HG03175 (cell line): ENCODE measurements around the gene ABCG2.

Source experiments
- ATAC-seq: cut with Tn5 transposase; IDR thresholded peaks from one replicate; pipeline ENCODE4 v1.9.1; 2021; ENCODE audit warnings: mild to moderate bottlenecking, moderate library complexity; ENCODE audit not compliant: unreplicated experiment

ABCG2 gene

DNA sequence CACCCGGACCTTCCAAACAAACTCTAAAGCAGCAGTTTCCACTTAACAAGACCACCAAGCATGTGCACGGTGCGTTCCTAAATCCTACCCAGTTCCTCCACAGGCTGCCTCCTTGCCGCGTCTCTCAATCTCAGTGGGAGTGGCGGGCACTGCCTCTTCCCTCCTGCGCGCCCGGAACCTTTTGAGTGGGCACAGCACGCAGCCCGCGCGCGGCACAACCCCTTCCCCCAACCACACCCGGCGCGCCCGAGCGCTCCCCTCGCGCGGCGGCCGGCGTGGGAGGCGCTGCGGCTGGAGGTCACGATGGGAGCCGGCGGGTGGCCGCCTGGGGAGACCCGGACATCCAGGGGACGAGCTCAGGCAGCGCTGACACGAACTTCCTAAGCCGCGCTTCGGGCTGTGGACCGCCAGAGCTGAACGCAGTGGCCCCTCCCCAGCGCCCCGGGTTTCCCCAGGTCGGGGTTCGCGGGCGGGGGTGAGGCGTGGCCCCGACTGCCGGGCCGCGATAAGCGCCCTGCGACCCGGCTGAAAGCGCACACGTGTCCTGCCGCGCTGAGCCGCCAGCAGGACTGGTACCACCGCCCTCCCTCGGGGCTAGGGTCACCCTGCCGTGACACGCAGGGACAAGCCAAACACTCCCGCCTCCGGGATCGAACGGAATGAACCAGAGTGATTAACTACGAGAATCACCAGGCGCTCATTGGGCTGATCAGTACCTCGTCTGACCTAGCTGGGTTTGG, at the start of gene ABCG2:
Gene ABCG2, minus strand, starts transcription at position 151 of the 740 bp plus-strand sequence. CDS start 18,644 bp downstream, outside the sequence.
- peak; percentile 53 for ATAC-seq

DNA sequence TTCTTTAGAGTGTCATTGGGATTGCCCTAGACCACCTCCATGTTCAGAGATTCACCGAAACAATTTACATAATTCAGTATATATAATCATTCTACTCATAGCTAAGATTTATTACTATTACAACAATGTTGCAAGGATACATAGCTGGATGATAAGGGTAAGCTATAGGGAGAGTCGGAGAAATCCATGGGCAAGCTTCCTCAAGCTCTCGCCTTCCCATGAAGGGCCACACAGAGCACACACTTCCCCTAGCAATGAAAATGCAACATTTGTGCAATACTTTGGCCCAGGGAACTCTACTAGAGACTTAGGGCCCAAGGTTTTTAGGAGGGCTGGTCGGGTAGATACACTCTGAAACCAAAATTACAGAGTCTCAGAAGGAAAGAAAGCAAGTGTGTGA, 49.7 kb upstream of the ABCG2 start:
- ATAC-seq = no peak

DNA sequence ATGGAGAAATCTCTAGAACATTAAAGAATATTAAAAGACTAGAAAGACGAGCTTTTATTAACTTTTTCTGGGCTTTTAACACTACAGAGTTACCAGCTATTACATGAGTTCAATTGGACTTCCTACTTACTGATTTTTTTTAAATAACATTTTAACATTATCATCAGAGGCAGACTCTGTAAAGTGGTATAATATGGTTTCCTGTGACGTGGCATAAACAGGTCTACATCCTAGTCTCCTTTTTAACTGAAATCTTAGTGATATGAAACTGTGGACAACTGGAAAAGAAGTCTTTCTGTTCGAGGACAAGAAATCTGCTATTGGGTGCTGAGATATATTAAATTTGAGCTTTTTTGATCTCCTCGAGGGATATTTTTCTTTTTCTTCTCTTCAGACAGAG, 48.7 kb upstream of the ABCG2 start:
- no peak for ATAC-seq

DNA sequence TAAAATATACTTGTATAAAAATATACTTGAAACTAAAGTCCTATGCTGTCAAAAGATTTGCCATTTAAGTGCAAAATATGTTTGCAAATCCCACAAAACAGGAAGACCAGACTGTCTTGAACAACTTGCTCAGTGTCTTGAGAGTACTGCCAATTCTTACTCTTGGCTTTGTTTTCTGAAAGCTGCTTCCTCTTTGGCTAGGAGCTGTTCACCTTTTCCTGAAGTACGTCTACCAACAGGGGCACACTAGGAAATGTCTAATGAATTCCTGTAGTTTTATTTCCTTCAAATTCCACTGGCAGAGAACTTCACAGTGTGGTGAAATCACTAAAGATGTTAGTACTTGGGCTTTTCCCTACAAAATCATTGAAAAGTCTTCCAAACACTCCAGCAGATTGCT, 46.4 kb upstream of the ABCG2 start:
- no peak for ATAC-seq

DNA sequence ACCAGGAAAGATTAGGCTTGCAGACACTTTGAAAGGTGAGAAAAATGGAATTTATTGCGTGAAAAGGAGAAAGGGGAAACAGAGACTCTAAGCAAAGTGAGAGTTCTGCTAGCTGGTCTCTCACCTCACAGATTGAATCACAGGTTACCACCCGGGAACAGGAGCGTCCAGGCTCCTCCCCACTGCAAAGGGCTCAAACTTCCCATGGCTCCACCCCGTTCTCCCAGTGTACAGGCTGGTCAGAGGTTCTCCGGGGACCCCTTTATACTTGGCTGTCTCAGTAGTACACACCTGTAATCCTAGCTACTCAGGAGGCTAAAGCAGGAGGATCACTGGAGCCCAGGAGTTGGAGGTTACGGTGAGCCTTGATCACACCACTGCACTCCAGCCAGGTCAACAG, 44.0 kb upstream of the ABCG2 start:
- ATAC-seq = no peak

DNA sequence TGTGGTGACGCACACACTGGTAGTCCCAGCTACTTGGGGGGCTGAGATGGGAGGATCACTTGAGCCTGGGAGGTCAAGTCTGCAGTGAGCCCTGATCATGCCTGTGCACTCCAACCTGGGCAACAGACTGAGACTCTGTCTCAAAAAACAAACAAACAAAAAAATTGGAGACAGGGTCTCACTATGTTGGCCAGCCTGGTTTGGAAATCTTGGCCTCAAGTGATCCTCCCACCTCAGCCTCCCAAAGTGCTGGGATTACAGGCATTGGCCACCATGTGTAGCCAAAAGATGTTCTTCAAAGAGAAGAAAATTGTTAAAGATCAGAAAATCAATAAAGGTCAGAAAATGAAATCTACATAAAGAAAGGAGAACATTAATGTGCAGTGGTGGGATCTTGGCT, 41.7 kb upstream of the ABCG2 start:
- ATAC-seq = no peak

DNA sequence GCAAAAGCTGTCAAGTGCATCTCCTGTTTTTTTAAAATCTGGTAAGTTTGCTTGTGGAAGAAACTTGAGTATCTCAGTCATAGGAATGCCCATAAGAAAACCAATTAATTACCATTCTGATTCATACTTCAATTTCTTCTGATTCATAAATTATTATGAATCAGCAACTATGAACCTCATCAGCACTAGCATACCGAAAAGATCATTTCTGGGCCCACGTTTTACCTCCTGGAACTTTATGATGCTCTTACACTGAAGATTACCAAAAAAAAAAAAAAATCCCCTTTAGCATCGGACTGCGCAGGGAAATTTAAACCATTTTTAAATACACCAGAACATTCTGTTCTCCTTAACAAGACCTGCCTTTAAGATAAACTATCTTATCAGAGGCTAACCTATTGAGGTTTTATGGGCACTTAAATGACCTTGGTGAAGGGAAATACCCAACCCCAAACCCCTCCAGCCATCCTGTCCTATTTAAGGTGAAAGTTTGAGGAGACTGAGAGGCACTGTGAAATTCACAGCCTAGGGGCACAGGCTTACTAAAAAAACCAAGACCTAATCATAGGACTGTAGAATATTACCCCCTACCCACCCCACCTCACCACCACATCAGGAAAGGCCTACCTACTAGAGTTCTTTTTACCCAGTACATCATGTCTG, 38.2 kb upstream of the ABCG2 start:
- no peak for ATAC-seq

DNA sequence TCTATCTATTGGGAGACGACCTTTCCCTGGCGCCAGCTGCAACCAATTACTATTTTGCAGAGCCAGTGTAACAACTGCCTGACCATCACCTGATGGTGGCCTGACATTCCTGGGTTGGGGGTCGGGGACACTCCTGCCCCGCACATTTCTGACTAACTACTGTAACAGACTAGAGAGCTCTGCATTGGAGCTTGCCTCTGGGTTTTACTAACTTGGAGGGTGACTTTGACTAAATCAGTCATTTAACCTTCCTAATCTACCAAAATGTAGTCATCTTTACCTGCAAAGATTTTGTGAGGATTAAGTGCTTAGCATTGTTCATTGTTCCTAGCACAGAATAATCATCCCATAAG, 37.5 kb upstream of the ABCG2 start:
- no peak for ATAC-seq

DNA sequence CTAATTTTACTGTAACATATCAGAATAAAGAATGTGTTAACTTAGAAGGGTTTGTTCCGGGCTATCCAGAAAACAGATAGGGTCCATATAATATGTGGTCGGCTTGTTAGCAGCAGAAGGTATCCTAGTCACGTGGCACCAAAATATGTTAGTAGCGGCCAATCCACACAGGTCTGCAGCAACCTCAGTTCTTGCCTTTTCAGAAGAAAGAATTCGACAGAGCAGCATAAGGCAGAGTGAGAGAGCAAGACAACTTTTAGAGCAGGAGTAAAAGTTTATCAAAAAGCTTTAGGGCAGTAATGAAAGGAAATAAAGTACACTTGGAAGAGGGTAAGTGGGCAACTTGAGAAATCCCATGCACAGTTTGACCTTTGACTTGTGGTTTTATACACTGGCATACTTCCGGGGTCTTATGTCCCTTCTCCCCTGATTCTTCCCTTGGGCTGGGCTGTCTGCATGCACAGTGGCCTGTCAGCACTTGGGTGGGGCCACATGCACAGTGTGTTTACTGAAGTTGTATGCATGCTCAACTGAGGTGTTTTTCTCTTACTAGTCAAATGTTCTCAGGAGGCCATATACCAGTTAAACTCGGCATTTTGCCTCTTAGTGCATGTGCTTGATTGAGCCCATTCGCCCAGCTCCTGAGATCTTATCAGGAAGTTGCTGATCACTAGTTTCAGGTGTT, 37.0 kb upstream of the ABCG2 start:
- no peak for ATAC-seq

DNA sequence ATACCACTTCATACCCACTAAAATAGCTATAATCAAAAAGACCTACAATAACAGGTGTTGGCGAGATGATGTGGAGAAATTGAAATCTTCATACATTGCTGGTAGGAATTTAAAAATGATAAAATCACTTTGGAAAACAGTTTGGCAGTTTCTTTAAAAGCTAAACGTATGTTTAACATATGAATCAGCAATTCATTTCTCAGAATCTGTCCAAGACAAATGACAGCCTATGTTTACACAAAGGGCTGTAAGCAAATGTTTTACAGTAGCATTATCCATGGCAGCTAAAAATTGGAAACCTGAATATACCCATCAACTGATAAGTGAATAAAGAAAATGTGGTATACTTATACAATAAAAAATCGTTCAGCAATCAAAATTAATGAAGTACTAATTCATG, 33.0 kb upstream of the ABCG2 start:
- ATAC-seq = no peak

DNA sequence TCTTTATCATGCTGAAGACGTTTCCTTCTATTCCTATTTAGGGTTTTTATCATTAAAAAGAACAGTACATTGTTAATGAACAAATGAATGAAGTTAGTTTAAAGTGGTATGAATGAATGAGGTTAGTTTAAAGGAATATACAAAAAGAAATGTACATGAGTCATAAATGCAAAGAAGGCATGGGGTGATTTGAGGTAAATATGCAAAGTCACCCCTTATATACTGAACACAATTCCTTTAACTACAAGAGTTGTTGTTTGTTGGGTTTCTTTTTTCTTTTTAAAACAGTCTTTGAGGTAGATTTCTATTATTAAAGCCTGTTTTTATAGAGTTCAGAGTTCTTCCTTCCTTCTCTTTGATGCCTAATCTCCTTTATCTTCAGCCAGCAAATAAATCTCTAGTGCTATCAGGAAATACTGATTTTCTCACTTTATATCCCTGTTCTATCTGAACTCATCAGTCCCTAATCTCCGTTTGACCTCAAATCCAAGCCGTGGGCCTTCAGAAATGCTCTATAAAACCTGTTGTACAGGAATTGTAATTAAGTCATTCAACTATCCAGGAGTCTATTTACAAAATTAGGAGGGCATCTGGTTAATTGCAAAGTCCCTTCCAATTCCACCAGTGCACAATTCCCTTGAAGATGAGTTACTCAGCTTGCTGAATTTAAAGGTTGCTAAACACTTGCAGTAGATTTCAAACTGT, 31.6 kb upstream of the ABCG2 start:
- ATAC-seq = no peak

DNA sequence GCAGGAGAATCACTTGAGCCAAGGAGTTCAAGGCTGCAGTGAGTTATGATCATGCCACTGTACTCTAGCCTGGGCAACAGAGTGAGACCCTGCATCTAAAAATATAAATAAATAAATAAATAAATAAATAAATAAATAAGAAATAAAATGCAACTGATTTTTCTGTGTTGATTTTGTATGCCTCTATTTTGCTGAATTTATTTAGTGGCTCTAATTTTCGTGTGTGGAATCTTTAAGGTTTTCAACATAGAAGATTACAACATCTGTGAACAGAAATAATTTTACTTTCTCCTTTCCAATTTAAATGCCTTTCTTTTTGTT, 30.9 kb upstream of the ABCG2 start:
- ATAC-seq = no peak

DNA sequence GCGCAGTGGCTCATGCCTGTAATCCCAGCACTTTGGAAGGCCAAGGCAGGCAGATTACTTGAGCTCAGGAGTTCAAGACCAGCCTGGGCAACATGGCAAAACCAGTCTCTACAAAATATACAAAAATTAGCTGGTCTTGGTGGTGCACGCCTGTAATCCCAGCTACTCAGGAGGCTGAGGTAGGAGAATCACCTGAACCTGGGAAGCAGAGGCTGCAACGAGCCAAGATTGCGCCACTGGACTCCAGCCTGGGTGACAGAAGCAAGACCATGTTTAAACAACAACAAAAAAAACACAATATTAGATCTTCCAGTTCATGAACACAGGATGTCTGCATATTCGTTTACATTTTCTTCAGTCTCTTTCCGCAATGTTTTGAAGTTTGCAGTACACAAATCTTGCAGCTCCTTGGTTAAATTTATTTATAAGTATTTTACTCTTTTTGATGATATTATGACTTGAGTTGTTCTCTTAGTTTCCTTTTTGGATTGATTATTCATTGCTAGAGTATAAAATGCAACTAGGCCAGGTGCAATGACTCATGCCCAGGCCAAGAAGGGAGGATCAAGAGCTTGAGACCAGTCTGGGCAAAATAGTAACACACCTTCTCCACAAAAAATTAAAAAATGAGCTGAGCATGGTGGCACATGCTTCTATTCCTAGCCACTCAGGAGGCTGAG, 30.4 kb upstream of the ABCG2 start:
- no peak for ATAC-seq

DNA sequence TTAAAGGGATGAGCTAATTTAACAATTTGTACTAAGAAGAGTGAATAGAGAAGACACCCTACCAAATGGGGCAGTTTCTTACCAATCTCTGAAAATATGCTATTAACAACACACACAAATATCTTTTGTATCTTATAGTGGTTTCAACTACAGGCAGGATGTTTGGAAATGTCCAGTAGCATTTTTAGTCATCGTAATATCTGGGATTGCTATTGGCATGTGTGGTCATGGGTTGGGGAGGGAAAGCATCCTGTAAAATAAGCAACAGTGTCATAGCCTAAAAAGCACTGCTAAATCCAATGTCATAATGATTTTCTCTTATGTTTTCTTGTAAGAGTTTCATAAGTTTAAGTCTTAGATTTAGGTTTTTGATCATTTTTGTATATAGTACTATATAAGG, 29.3 kb upstream of the ABCG2 start:
- ATAC-seq = no peak

DNA sequence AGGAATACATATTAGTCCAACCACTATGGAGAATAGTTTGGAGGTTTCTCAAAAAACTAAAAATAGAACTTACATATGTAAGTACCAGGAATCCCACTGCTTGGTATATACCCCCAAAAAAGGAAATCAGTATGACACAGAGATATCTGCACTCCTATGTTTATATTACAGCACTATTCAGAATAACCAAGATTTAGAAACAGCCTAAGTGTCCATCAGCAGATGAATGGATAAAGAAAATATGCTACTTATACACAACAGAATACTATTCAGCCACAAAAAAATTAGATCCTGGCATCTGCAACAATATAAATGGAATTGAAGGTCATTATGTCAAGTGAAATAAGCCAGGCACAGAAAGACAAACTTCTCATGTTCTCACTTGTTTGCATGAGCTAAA, 27.5 kb upstream of the ABCG2 start:
- no peak for ATAC-seq

DNA sequence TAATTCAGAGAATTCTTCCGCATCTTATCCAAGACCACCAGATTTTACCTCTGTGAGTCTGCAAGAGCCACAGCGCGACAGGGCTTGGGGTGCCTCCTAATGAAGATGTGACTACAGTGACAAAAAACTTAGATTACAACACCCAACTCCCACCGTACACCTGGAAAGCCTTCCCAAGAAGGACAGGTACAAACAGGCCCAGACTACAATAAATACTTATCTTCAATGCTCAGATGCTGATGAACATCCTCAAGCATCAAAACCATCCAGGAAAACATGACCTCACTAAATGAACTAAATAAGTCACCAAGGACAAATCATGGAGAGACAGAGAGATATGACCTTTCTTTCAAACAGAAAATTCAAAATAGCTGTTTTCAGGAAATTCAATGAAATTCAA, 20.8 kb upstream of the ABCG2 start:
- no peak for ATAC-seq

DNA sequence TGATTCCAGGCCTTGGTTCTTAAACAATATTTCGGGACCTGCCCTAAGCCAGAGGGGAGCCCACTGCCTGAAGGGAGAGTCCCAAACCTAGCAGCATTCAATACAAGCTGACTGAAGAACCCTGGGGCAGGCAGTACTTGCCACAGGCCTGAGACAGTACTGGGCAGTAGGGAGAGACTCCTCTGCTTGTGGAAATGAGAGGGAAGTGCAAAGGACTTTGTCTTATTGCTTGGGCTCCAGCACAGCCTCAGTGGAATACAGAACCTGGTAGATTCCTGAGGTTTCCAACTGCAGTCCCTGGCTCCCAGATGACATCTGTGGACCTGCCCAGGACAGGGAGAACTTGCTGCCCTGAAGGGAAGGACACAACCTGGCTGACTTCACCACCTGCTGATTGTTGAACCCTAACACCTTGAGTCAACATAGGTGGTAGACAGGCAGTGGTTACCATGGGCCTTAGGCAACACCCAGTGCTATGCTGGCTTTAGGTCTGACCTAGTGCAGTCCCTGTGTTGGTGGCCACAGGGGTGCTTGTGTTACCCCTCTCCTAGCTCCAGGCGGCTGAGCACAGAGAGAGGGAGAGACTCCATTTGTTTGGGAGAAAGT, 20.3 kb upstream of the ABCG2 start:
- no peak for ATAC-seq

DNA sequence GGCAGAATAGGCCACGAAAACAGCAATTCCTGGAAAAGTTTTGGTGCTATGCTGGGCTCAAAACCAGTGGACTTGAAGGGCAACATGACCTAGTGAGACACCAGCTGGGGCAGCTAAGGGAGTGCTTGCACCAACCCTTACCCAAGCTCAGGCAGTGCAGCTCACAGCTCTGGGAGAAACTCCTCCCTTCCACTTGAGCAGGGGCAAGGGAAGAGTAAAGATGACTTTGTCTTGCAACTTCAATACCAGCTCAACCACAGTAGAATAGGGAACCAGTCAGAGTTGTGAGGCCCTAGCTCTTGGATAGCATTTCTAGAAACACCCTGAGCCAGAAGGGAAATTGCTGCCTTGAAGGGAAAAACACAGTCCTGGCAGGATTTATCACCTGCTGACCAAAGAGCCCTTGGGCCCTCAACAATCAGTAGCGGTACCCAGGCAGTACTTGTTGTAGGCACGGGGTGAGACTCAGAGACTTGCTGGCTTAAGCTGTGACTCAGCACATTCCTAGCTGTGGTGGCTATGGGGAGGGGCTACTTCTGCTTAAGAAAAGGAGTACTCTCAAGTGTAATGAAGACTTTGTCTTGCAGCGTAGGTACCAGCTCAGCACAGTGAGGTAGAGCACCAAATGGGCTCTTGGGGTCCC, 19.7 kb upstream of the ABCG2 start:
- no peak for ATAC-seq

DNA sequence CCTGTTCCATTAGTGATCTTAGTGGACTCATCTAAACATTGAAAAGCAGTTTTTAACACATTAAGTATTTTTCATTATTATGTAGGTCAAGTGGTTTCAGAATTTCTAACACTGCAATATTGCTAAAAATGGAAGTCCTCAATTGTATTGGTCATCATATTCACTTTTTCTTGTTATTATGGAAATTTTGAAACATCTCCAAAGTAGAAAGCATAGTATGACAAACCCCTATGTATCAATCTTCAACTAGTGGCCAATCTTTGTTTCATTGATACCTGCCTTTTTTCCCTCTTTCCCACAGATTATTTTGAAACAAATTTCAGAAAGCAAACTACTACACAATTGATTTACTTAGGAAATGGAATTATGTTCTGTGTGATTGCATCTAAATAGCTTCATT, 14.5 kb upstream of the ABCG2 start:
- no peak for ATAC-seq

DNA sequence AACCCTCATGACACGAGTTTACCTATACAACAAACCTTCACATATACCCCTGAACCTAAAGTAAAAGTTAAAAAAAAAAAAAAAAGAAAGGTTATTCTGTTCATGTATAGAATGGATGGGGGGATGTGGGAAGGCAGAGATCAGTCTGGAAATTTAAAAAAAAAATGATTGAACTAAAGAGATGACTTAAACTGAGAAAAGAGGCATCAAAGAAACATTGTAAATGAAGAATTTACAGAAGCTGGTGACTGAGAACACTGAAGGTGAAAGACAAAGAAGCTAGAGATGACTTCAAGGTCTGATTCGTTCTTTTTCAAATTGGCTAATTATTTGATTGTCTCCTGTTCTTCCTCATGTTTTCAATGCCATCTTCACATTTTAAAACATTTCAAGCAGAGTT, 12.8 kb upstream of the ABCG2 start:
- no peak for ATAC-seq
